Osteoblast (primary cell): ENCODE data around the gene ZNF267. TPM values are rescaled to one million over a fixed set of nuclear protein-coding genes. Genes with fewer than 3 reads are reported as not detected.

ENCODE experiments used
- small RNA-seq: library from RNA; depleted of rRNA; stranded (forward); fragments of <200 nt; gene quantifications from one replicate; pipeline ENCODE3, GENCODE V24; 2012
- total RNA-seq: library from RNA; depleted of rRNA; stranded (reverse); fragments of >200 nt; gene quantifications from 2 replicates; pipeline ENCODE4 v1.2.3, GENCODE V29; 2012

ZNF267 gene
- total RNA-seq, 1 donor: 9.8 TPM

Small RNA genes within 50 kb of the gene (small RNA-seq; reads per million reads assigned to genes)
- gene AC034105.2 (not detected), gene AC034105.4 (not detected)
